Measurements from ENCODE around the gene LCE7A. TPM values are rescaled to one million over a fixed set of nuclear protein-coding genes. Genes with fewer than 3 reads are reported as not detected.

Gene LCE7A
- polyA plus RNA-seq, 1 donor (not counting 4 experiments of a cell fraction or from before 2014, with no cell fraction given) = not detected

- TF ChIP-seq EZH2 (IDR thresholded peaks at IDR 0.05; ENCODE audit: low read length) (no peak), CTCF (optimal IDR thresholded peaks at IDR 0.05 in 1 of 3, IDR thresholded peaks at IDR 0.05 in 1 of 3, conservative IDR thresholded peaks at IDR 0.05 in 1 of 3; ENCODE audit: extremely low read depth in 1 of 3, insufficient read depth in 2 of 3, low read length in 3 of 3) (no peak)
- H3K27ac ChIP-seq (ENCODE audit: control insufficient read depth, insufficient read depth, low read length) = peak overlapping the region; percentile 2
- H3K9ac ChIP-seq (ENCODE audit: control insufficient read depth, extremely low read depth, insufficient read depth, low read length) = no peak overlapping the region
- no peak for DNase-seq (ENCODE audit: low read depth, low spot score)
- no peak for FAIRE-seq
- dilution Hi-C loops (cut with MboI; ENCODE audit: extremely low pct_ligation_motif_present, low sequenced_read_pairs) = no loop called here
- H3K9me3 ChIP-seq (ENCODE audit: control insufficient read depth, low read depth, low read length) = no peaks in the 10 kb centered on the region
- H3K4me2 ChIP-seq (ENCODE audit: control insufficient read depth, extremely low read depth, insufficient read depth, low read depth, low read length) = peak overlapping the region; percentile 38
- no peak overlapping the region for H2AFZ ChIP-seq (ENCODE audit: control insufficient read depth, low read length)
- H3K4me3 ChIP-seq (ENCODE audit: control insufficient read depth in 2 of 3, extremely low read depth in 1 of 3, insufficient read depth in 2 of 3, low read depth in 1 of 3, low read length in 3 of 3) = no peak overlapping the region
- H3K79me2 ChIP-seq (ENCODE audit: control insufficient read depth, insufficient read depth, low read length) = no peaks in the 10 kb centered on the region
- no peaks in the 10 kb centered on the region for H4K20me1 ChIP-seq (ENCODE audit: control insufficient read depth, extremely low read depth, insufficient read depth, low read length)
- H3K9me1 ChIP-seq (ENCODE audit: control insufficient read depth, extremely low read depth, insufficient read depth, low read length) = no peaks in the 10 kb centered on the region
- H3K36me3 ChIP-seq (ENCODE audit: control insufficient read depth in 2 of 2, extremely low read depth in 1 of 2, insufficient read depth in 2 of 2, low read length in 2 of 2) = no peaks in the 10 kb centered on the region
- peaks cover 60% of the 10 kb centered on the region for H3K4me1 ChIP-seq (ENCODE audit: control insufficient read depth, extremely low read depth, insufficient read depth, low read length)
- H3K27me3 ChIP-seq (ENCODE audit: control insufficient read depth, extremely low read depth, insufficient read depth, low read length) = no peaks in the 10 kb centered on the region
These were observed 24.7 kb downstream of the LCE7A start for GRCh38 chr1:152884506-152884905.

- no peak overlapping the region for H3K27ac ChIP-seq (ENCODE audit: control insufficient read depth, insufficient read depth, low read length)
- no peaks in the 10 kb centered on the region for H3K9me3 ChIP-seq (ENCODE audit: control insufficient read depth, low read depth, low read length)
- H4K20me1 ChIP-seq (ENCODE audit: control insufficient read depth, extremely low read depth, insufficient read depth, low read length) = no peaks in the 10 kb centered on the region
- no peak overlapping the region for H2AFZ ChIP-seq (ENCODE audit: control insufficient read depth, low read length)
- dilution Hi-C loops (cut with MboI; ENCODE audit: extremely low pct_ligation_motif_present, low sequenced_read_pairs) = no loop called here
- peaks cover 54% of the 10 kb centered on the region for H3K4me1 ChIP-seq (ENCODE audit: control insufficient read depth, extremely low read depth, insufficient read depth, low read length)
- no peak overlapping the region for H3K4me3 ChIP-seq (ENCODE audit: control insufficient read depth in 2 of 3, extremely low read depth in 1 of 3, insufficient read depth in 2 of 3, low read depth in 1 of 3, low read length in 3 of 3)
- FAIRE-seq (peak; percentile 86), DNase-seq (ENCODE audit: low read depth, low spot score) (no peak)
- no peaks in the 10 kb centered on the region for H3K27me3 ChIP-seq (ENCODE audit: control insufficient read depth, extremely low read depth, insufficient read depth, low read length)
- no peak for TF ChIP-seq EZH2 (IDR thresholded peaks at IDR 0.05; ENCODE audit: low read length)
- no peak for TF ChIP-seq CTCF (optimal IDR thresholded peaks at IDR 0.05 in 1 of 3, IDR thresholded peaks at IDR 0.05 in 1 of 3, conservative IDR thresholded peaks at IDR 0.05 in 1 of 3; ENCODE audit: extremely low read depth in 1 of 3, insufficient read depth in 2 of 3, low read length in 3 of 3)
- H3K4me2 ChIP-seq (ENCODE audit: control insufficient read depth, extremely low read depth, insufficient read depth, low read depth, low read length) = peak overlapping the region; percentile 38
- H3K9ac ChIP-seq (ENCODE audit: control insufficient read depth, extremely low read depth, insufficient read depth, low read length) = no peak overlapping the region
- no peaks in the 10 kb centered on the region for H3K36me3 ChIP-seq (ENCODE audit: control insufficient read depth in 2 of 2, extremely low read depth in 1 of 2, insufficient read depth in 2 of 2, low read length in 2 of 2)
- H3K79me2 ChIP-seq (ENCODE audit: control insufficient read depth, insufficient read depth, low read length) = no peaks in the 10 kb centered on the region
- no peaks in the 10 kb centered on the region for H3K9me1 ChIP-seq (ENCODE audit: control insufficient read depth, extremely low read depth, insufficient read depth, low read length)
These were observed 25.3 kb downstream of the LCE7A start for GRCh38 chr1:152884966-152885624.
